Right renal pelvis (tissue), 4 donors: Measurements from ENCODE around the gene LRRC19. TPM values are rescaled to one million over a fixed set of nuclear protein-coding genes. Genes with fewer than 3 reads are reported as not detected.

Experiments used
- DNase-seq, 4 donors: peaks; one replicate each; pipeline ENCODE4 v3.0.0-alpha.2; 2013; ENCODE audit warnings: low read depth in 4 of 4, low spot score in 3 of 4, missing footprints in 1 of 4
- polyA plus RNA-seq, 4 donors: library from polyadenylated mRNA; unstranded; fragments of 120-200 nt; gene quantifications; one replicate each; pipeline ENCODE4 v1.2.1, GENCODE V29; 2013; ENCODE audit not compliant: insufficient read length in 4 of 4

The LRRC19 gene
- 10 to 100 TPM; 11.9 to 23.5 (median 16.7) TPM for polyA plus RNA-seq

GRCh38 chr9:27005491-27005890 lies at the start of gene LRRC19:
TSS of gene LRRC19 (minus strand) at chr9:27005672. CDS start at chr9:26999694, 5,978 bp downstream.
- no peak for DNase-seq

- no peak for DNase-seq
Measured at GRCh38 chr9:27054841-27055240, 49.4 kb upstream of the LRRC19 start.

GRCh38 chr9:27054125-27054524 lies 48.7 kb upstream of the LRRC19 start:
- DNase-seq, result no peak

- peak in 1 of 4 donors; percentile 7 for DNase-seq
Measured at GRCh38 chr9:27053369-27054022, 48.0 kb upstream of the LRRC19 start.

GRCh38 chr9:27047136-27047535 lies 41.7 kb upstream of the LRRC19 start:
- no peak for DNase-seq

- no peak for DNase-seq
Measured at GRCh38 chr9:27043176-27043575, 37.7 kb upstream of the LRRC19 start.

- DNase-seq, result no peak
Measured at GRCh38 chr9:27042476-27042875, 37.0 kb upstream of the LRRC19 start.

GRCh38 chr9:27041746-27042145 lies 36.3 kb upstream of the LRRC19 start:
- DNase-seq, result no peak

GRCh38 chr9:27037499-27037898 lies 32.0 kb upstream of the LRRC19 start:
- DNase-seq, result no peak

- DNase-seq, result peak; percentile 13 to 30 (median 26)
Measured at GRCh38 chr9:27033815-27034403, 28.4 kb upstream of the LRRC19 start.

- no peak for DNase-seq
Measured at GRCh38 chr9:27029186-27029585, 23.7 kb upstream of the LRRC19 start.

GRCh38 chr9:27022920-27023319 lies 17.4 kb upstream of the LRRC19 start:
- DNase-seq, result no peak

- no peak for DNase-seq
Measured at GRCh38 chr9:27019589-27019988, 14.1 kb upstream of the LRRC19 start.

- DNase-seq, result peak; percentile 7 to 14 (median 10)
Measured at GRCh38 chr9:27003426-27004077, 1.9 kb downstream of the LRRC19 start.

GRCh38 chr9:26995810-26996209 lies 9.7 kb downstream of the LRRC19 start:
- DNase-seq, result no peak

GRCh38 chr9:26983340-26983739 lies 22.1 kb downstream of the LRRC19 start:
- no peak for DNase-seq

- DNase-seq, result no peak
Measured at GRCh38 chr9:26975728-26976707, 29.5 kb downstream of the LRRC19 start.

GRCh38 chr9:26974927-26975326 lies 30.5 kb downstream of the LRRC19 start:
- DNase-seq, result no peak

GRCh38 chr9:26973989-26974388 lies 31.5 kb downstream of the LRRC19 start:
- no peak for DNase-seq

- DNase-seq, result no peak
Measured at GRCh38 chr9:26971721-26972120, 33.8 kb downstream of the LRRC19 start.

GRCh38 chr9:26956860-26957233 lies 48.6 kb downstream of the LRRC19 start:
- DNase-seq, result no peak
